Coronary artery (tissue), 2 donors: ENCODE data around the gene GLS.

Experiments used
- DNase-seq: peaks from one replicate; pipeline ENCODE4 v3.0.0-alpha.2; 2017; ENCODE audit warnings: low spot score
- H3K27ac ChIP-seq, 2 donors: fragments of 200-600 bp; sonication (generic); one replicate each; pipeline ENCODE4 v1.5.1; 2016 to 2019
- H3K4me3 ChIP-seq: fragments of 200-600 bp; sonication (generic); 2 replicates; pipeline ENCODE4 v1.5.1; 2016; ENCODE audit warnings: mild to moderate bottlenecking, moderate library complexity
- TF ChIP-seq, protein P1 (sequence below): fragments of 200-600 bp; sonication (generic); IDR thresholded peaks from one replicate; pipeline ENCODE4 v1.5.1; 2019; ENCODE audit warnings: antibody characterized with exemption

The GLS gene

GRCh38 chr2:190933361-190933760 lies 52.7 kb downstream of the GLS start:
- no peak overlapping the region for H3K27ac ChIP-seq
- H3K4me3 ChIP-seq = no peak overlapping the region
- TF ChIP-seq, protein P1, sequence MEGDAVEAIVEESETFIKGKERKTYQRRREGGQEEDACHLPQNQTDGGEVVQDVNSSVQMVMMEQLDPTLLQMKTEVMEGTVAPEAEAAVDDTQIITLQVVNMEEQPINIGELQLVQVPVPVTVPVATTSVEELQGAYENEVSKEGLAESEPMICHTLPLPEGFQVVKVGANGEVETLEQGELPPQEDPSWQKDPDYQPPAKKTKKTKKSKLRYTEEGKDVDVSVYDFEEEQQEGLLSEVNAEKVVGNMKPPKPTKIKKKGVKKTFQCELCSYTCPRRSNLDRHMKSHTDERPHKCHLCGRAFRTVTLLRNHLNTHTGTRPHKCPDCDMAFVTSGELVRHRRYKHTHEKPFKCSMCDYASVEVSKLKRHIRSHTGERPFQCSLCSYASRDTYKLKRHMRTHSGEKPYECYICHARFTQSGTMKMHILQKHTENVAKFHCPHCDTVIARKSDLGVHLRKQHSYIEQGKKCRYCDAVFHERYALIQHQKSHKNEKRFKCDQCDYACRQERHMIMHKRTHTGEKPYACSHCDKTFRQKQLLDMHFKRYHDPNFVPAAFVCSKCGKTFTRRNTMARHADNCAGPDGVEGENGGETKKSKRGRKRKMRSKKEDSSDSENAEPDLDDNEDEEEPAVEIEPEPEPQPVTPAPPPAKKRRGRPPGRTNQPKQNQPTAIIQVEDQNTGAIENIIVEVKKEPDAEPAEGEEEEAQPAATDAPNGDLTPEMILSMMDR = no peak
- no peak for DNase-seq

DNA sequence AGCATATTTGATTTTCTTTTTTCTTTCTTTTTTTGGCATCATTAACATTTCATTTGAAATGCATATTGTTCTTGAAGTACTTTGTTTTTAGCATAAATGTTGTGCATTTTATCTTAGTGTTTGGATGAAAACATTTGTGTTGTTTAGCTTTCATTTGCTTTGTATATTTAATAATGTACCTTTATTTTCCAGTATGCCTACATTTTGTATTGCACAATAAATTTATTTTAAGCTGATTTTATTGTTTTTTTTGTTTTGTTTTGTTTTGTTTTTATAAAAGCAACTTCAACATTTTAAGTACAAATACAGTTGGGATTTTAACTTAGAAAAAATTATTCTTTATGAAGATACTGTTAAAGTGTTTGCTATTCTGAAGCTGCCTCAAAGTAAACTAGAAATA lies 54.4 kb downstream of the GLS start:
- no peak overlapping the region for H3K27ac ChIP-seq
- DNase-seq = no peak
- no peak overlapping the region for H3K4me3 ChIP-seq
- TF ChIP-seq, protein P1 = no peak

DNA sequence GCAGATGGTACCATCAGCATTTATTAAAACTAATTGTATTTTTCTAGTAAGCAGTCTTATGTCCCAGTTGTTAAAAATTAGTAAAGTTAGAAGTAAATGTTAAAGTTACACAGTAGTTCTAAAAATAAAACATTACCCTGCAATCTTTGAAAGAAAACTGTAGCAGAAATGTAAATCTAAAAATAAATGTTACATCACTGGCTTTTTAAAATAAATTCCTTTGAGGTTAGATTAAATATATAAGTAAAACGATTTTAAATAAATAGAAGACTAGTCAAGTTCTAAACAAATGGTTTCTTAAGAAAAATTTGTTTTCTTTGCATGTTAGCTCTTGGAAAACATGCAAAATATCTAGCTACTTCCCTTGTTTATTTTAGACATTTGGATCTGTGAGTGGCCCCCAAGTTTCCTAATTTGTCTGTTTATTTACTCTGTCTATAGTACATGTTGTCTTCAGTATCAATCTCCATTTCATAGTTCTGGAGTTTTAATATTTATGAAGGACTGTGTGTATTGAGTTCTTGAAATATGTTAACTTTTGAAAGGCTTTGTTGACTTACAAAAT lies 58.2 kb downstream of the GLS start:
- Histone ChIP-seq H3K27ac (peak overlapping the region in 1 of 2 donors; percentile 35), H3K4me3 (no peak overlapping the region)
- DNase-seq = no peak
- TF ChIP-seq, protein P1 = no peak

- Histone ChIP-seq H3K4me3 (no peak overlapping the region), H3K27ac (no peak overlapping the region)
- no peak for DNase-seq
- TF ChIP-seq, protein P1 = no peak
Observed at GRCh38 chr2:190940454-190940853, 59.8 kb downstream of the GLS start.

- Histone ChIP-seq H3K27ac (no peak overlapping the region), H3K4me3 (no peak overlapping the region)
- TF ChIP-seq, protein P1 = no peak
- no peak for DNase-seq
Observed at GRCh38 chr2:190941571-190941970, 61.0 kb downstream of the GLS start.

- DNase-seq = no peak
- Histone ChIP-seq H3K27ac (no peak overlapping the region), H3K4me3 (no peak overlapping the region)
- TF ChIP-seq, protein P1 = no peak
Observed at GRCh38 chr2:190942697-190943096, 62.1 kb downstream of the GLS start.

GRCh38 chr2:190943706-190944105 lies 63.1 kb downstream of the GLS start:
- Histone ChIP-seq H3K4me3 (no peak overlapping the region), H3K27ac (no peak overlapping the region)
- no peak for DNase-seq
- TF ChIP-seq, protein P1 = no peak
